Left ventricle myocardium superior (tissue), 1 donor: Measurements from ENCODE around the gene GLCE. TPM values are rescaled to one million over a fixed set of nuclear protein-coding genes. Genes with fewer than 3 reads are reported as not detected.

Source experiments
- total RNA-seq: library from RNA; stranded (reverse); fragmentation: NEBNext Ultra II Directional; extraction: Animal tissue kit (Norgen Biotek cat#: 25700); gene quantifications from one replicate; pipeline ENCODE4 v1.2.1, GENCODE V29; 2021
- donor health status: DM: no; HTN: yes; CAD: no; lungs with severe emphysema.

GLCE gene
- total RNA-seq, 1 donor from 2014 or later, result 8.4 TPM

Other genes starting within 250 kb of the GLCE start
- 4.2 TPM for gene SPESP1, start 230.1 kb upstream of the GLCE start, total RNA-seq
- gene NOX5, start 145.9 kb upstream of the GLCE start, total RNA-seq, result not detected
- gene PAQR5, start 138.3 kb downstream of the GLCE start, total RNA-seq, result 1.7 TPM